HepG2 (cell line): ENCODE data around the gene FDXR. TPM values are rescaled to one million over a fixed set of nuclear protein-coding genes. Genes with fewer than 3 reads are reported as not detected.
"Not testable (repeated sequence)": the region's sequence is repeated elsewhere in the genome, so short reads cannot be mapped to it uniquely, and the experiment has no call there.

Source experiments
- ATAC-seq: fragments of 200-7000 bp; cut with Tn5 transposase; 3 replicates; pipeline ENCODE4 v1.9.1; 2020; ENCODE audit warnings: mild to moderate bottlenecking, moderate library complexity
- BruUV-seq: library from RNA; stranded (reverse); fragments of 400-500 nt; replicated peaks from 2 replicates; lab custom pipeline; 2021; lab: Mats Ljungman, UMichigan
- CTCF ChIA-PET: fragments of 300-600 bp; formaldehyde crosslinking; extraction: SDS; loops from one replicate; lab custom pipeline; 2021; ENCODE audit warnings: low total read pairs, inconsistent platforms, low intra/inter-chr PET ratio; lab: Yijun Ruan, JAX
- POLR2A ChIA-PET: fragments of 350-600 bp; sonication (Branson Sonifier 250); formaldehyde crosslinking; loops from one replicate; lab custom pipeline; 2020; ENCODE audit warnings: antibody characterized with exemption, inconsistent platforms; lab: Yijun Ruan, JAX
- DNase-seq: peaks from one replicate; pipeline ENCODE4 v3.0.0-alpha.2; 2015; ENCODE audit warnings: low spot score
- FAIRE-seq: peaks from 3 replicates; lab custom pipeline; 2011; peaks lifted over from hg19 to GRCh38; lab: Jason Lieb, UNC
- H2AFZ ChIP-seq: one replicate; pipeline ENCODE4 v1.6.1; 2011; ENCODE audit warnings: low read length, inconsistent platforms
- H3K27ac ChIP-seq: fragments of 300-600 bp; 3 replicates; pipeline ENCODE4 v1.8.0; 2011; ENCODE audit warnings: mixed run types, mild to moderate bottlenecking, mixed read lengths, low read length, inconsistent platforms; ENCODE audit not compliant: insufficient read depth; ENCODE audit errors: extremely low read length
- H3K27me3 ChIP-seq, 2 experiments: fragments of 200-600 bp in 1 of 2; 2 replicates in 1 of 2; 3 replicates in 1 of 2; pipeline versions ENCODE4 v1.6.0 to v1.8.0; 2011; ENCODE audit warnings: low read length in 2 of 2, mild to moderate bottlenecking in 2 of 2, moderate library complexity in 2 of 2, inconsistent platforms in 1 of 2; ENCODE audit not compliant: insufficient read depth in 2 of 2, control insufficient read depth in 1 of 2
- H3K36me3 ChIP-seq, 2 experiments: fragments of 200-600 bp in 1 of 2; replicated peaks in 1 of 2; 2 replicates in 1 of 2; 3 replicates in 1 of 2; pipeline versions ENCODE4 v1.5.1 to v1.8.0; 2011; ENCODE audit warnings: low read length in 2 of 2, inconsistent platforms in 1 of 2; ENCODE audit not compliant: insufficient read depth in 2 of 2, control insufficient read depth in 1 of 2
- H3K4me1 ChIP-seq: 2 replicates; pipeline ENCODE4 v1.5.1; 2012; ENCODE audit warnings: low read length, inconsistent platforms; ENCODE audit not compliant: insufficient read depth
- H3K4me2 ChIP-seq: 2 replicates; pipeline ENCODE4 v1.6.0; 2011; ENCODE audit warnings: low read depth, low read length, inconsistent platforms
- H3K4me3 ChIP-seq, 3 experiments: fragments of 200-600 bp in 1 of 3; sonication (generic), shearing (Covaris generic) in 1 of 3; replicated peaks in 1 of 3; 2 replicates each; pipeline ENCODE4 v1.5.1; 2011 to 2016; ENCODE audit warnings: low read length in 3 of 3, inconsistent platforms in 2 of 3, low read depth in 2 of 3, mild to moderate bottlenecking in 2 of 3, control low read depth in 1 of 3, mixed read lengths in 1 of 3; ENCODE audit not compliant: insufficient read depth in 1 of 3
- H3K79me2 ChIP-seq: one replicate; pipeline ENCODE4 v1.6.1; 2011; ENCODE audit warnings: low read length, inconsistent platforms; ENCODE audit not compliant: insufficient read depth
- H3K9ac ChIP-seq: 2 replicates; pipeline ENCODE4 v1.6.0; 2011; ENCODE audit warnings: mild to moderate bottlenecking, low read depth, low read length, inconsistent platforms; ENCODE audit not compliant: insufficient read depth
- H3K9me3 ChIP-seq: 2 replicates; pipeline ENCODE4 v1.5.1; 2012; ENCODE audit warnings: mild to moderate bottlenecking, low read length
- H4K20me1 ChIP-seq: 2 replicates; pipeline ENCODE4 v1.6.0; 2011; ENCODE audit warnings: inconsistent platforms, mild to moderate bottlenecking, low read length, moderate library complexity; ENCODE audit not compliant: insufficient read depth
- GABPB1 ChIP-seq: IDR thresholded peaks from 2 replicates; pipeline ENCODE4 v1.6.1; 2016; ENCODE audit warnings: mild to moderate bottlenecking, missing genetic modification reagents, moderate library complexity, missing compliant biosample characterization
- HNF4A ChIP-seq: sonication (generic); formaldehyde crosslinking; IDR thresholded peaks from 2 replicates; pipeline ENCODE4 v1.4.0; 2020; ENCODE audit warnings: missing genetic modification reagents
- JUN ChIP-seq: sonication (generic); formaldehyde crosslinking; IDR thresholded peaks from 2 replicates; pipeline ENCODE4 v1.4.0; 2020; ENCODE audit warnings: mild to moderate bottlenecking, missing genetic modification reagents
- ZKSCAN5 ChIP-seq: sonication (generic); formaldehyde crosslinking; IDR thresholded peaks from 2 replicates; pipeline ENCODE4 v1.5.1; 2020; ENCODE audit warnings: mild to moderate bottlenecking, missing genetic modification reagents
- ZNF768 ChIP-seq: sonication (generic); formaldehyde crosslinking; IDR thresholded peaks from 2 replicates; pipeline ENCODE4 v1.4.0; 2020; ENCODE audit warnings: missing genetic modification reagents
- WGBS: methylation state at CpG from one replicate; pipeline ENCODE4 v1.1.6; 2017; ENCODE audit warnings: low lambda C conversion rate; 5-methylcytosine and 5-hydroxymethylcytosine counted together
- in situ Hi-C: cut with HindIII; loops from 2 replicates; pipeline ENCODE4 v1.10.0; 2017; ENCODE audit warnings: low pct_unique_long_range_greater_than_20kb; ENCODE audit not compliant: extremely low pct_ligation_motif_present
- intact Hi-C: fragments of 100-400 bp; cut with micrococcal nuclease; formaldehyde crosslinking; loops from one replicate; pipeline ENCODE4 v1.10.0; 2022; ENCODE audit not compliant: unreplicated experiment
- polyA plus RNA-seq, 8 experiments: library from polyadenylated mRNA; depleted of rRNA in 3 of 8; stranded (reverse) in 7 of 8; unstranded in 1 of 8; fragments of >200 nt; fragmentation: Illumina TruSeq in 4 of 8; extraction: Trizol in 4 of 8; gene quantifications; 2 replicates each; pipeline versions ENCODE4 v1.2.1 to v1.2.3, GENCODE V29; 2011 to 2016; ENCODE audit warnings: low read depth in 4 of 8, missing spikeins in 1 of 8, mixed read lengths in 1 of 8; ENCODE audit not compliant: insufficient read depth in 1 of 8
- total RNA-seq, 5 experiments: library from RNA; depleted of rRNA; stranded (reverse); fragments of >200 nt; fragmentation: Illumina TruSeq; extraction: Trizol; gene quantifications; 2 replicates each; pipeline ENCODE4 v1.2.3, GENCODE V29; 2016; ENCODE audit warnings: low read depth in 1 of 5

FDXR gene
- total and polyA plus RNA-seq, 2 of the 13 experiments (the other 11 are each of a cell fraction or from before 2014, with no cell fraction given): 23.4 to 116 TPM

GRCh38 chr17:74909097-74909496 lies 36.3 kb upstream of the FDXR start:
- TF ChIP-seq HNF4A (CRISPR knock-in tag): peak; percentile 7; the same call in 1 of the 2 replicates
- TF ChIP-seq GABPB1 (CRISPR knock-in tag): peak; percentile 27; the same call in 1 of the 2 replicates
- TF ChIP-seq, all 625 proteins: peak for 2; not testable (repeated sequence) for 623
- H2AFZ ChIP-seq, H3K27ac ChIP-seq, H3K4me3 ChIP-seq, BruUV-seq, H3K36me3 ChIP-seq, ATAC-seq, DNase-seq, H3K79me2 ChIP-seq, intact Hi-C loops, POLR2A ChIA-PET, H4K20me1 ChIP-seq, FAIRE-seq, H3K9me3 ChIP-seq, H3K9ac ChIP-seq, CTCF ChIA-PET, H3K4me2 ChIP-seq, in situ Hi-C loops: not testable (repeated sequence)
- Histone ChIP-seq H3K4me1 (peaks cover 24% of the 10 kb centered on the region; the same call in 1 of the 2 replicates), H3K27me3 (peaks cover 0 to 13% of the 10 kb centered on the region in 2 experiments; a peak in 2 of 5 replicates)
- 34% methylated on average over 4 of the region's 4 CpGs for WGBS

GRCh38 chr17:74907012-74907411 lies 34.2 kb upstream of the FDXR start:
- Histone ChIP-seq H3K36me3 (no peaks in the 10 kb centered on the region), H4K20me1 (no peaks in the 10 kb centered on the region), H3K4me3 (no peak overlapping the region), H3K9ac (no peak overlapping the region), H3K4me1 (peaks cover 21% of the 10 kb centered on the region; the same call in 1 of the 2 replicates), H3K79me2 (no peaks in the 10 kb centered on the region), H3K27ac (no peak overlapping the region), H3K27me3 (peaks cover 3 to 25% of the 10 kb centered on the region in 2 experiments), H2AFZ (no peak overlapping the region), H3K9me3 (no peaks in the 10 kb centered on the region), H3K4me2 (no peak overlapping the region)
- BruUV-seq: no TSS peak
- ChIA-PET POLR2A (interaction anchor here (1.4 to 2.0 kb wide), 2 partner anchors 34 to 54 kb away, joined by 3 to 12 read pairs; partner anchors contain the start of gene FDXR), CTCF (no interaction called here)
- in situ Hi-C loops: no loop called here
- no peak for FAIRE-seq
- intact Hi-C loops: no loop called here
- WGBS: 83% methylated on average over 20 of the region's 34 CpGs
- no peak for ATAC-seq
- DNase-seq: no peak
- TF ChIP-seq ZKSCAN5 (no peak), JUN (CRISPR knock-in tag) (no peak), ZNF768 (CRISPR knock-in tag) (peak; percentile 2; the same call in 1 of the 2 replicates)
